GM12878 (cell line): Measurements from ENCODE around the gene SCTR. TPM values are rescaled to one million over a fixed set of nuclear protein-coding genes. Genes with fewer than 3 reads are reported as not detected.

Experiments used
- ATAC-seq: fragments of 200-7000 bp; cut with Tn5 transposase; 3 replicates; pipeline ENCODE4 v1.9.1; 2020; ENCODE audit warnings: mild to moderate bottlenecking, moderate library complexity
- BruUV-seq: library from RNA; stranded (reverse); fragments of 400-500 nt; replicated peaks from 2 replicates; lab custom pipeline; 2021; lab: Mats Ljungman, UMichigan
- CTCF ChIA-PET: fragments of 300-600 bp; sonication (Branson Sonifier 250); formaldehyde crosslinking; extraction: SDS; loops from one replicate; lab custom pipeline; 2021; ENCODE audit warnings: inconsistent platforms; lab: Yijun Ruan, JAX
- POLR2A ChIA-PET: fragments of 350-600 bp; formaldehyde crosslinking; extraction: SDS; loops from one replicate; lab custom pipeline; 2021; ENCODE audit warnings: inconsistent platforms; lab: Charles Lee
- RAD21 ChIA-PET: fragments of 300-600 bp; sonication (Branson Sonifier 250); formaldehyde crosslinking; loops from one replicate; lab custom pipeline; 2023; ENCODE audit warnings: antibody characterized with exemption; ENCODE audit not compliant: unreplicated experiment; lab: Charles Lee
- SMC1A ChIA-PET: fragments of 300-600 bp; sonication (Branson Sonifier 250); formaldehyde crosslinking; loops from one replicate; lab custom pipeline; 2023; ENCODE audit not compliant: unreplicated experiment, uncharacterized antibody; lab: Charles Lee
- DNase-seq: peaks from one replicate; pipeline ENCODE4 v3.0.0-alpha.2; 2011; ENCODE audit warnings: low read depth, low spot score
- FAIRE-seq: peaks from 3 replicates; lab custom pipeline; 2011; peaks lifted over from hg19 to GRCh38; lab: Jason Lieb, UNC
- H2AFZ ChIP-seq: 2 replicates; pipeline ENCODE4 v1.6.0; 2011; ENCODE audit warnings: low read depth, low read length, control low read depth; ENCODE audit not compliant: control insufficient read depth
- H3K27ac ChIP-seq: 2 replicates; pipeline ENCODE4 v1.5.1; 2011; ENCODE audit warnings: control low read depth; ENCODE audit not compliant: control insufficient read depth, insufficient read depth
- H3K27me3 ChIP-seq, 2 experiments: replicated peaks in 1 of 2; 2 replicates each; pipeline versions ENCODE4 v1.6.0 to v1.6.1; 2011; ENCODE audit warnings: low read length in 1 of 2; ENCODE audit not compliant: control insufficient read depth in 2 of 2, insufficient read depth in 2 of 2
- H3K36me3 ChIP-seq, 2 experiments: 2 replicates each; pipeline ENCODE4 v1.5.1; 2011; ENCODE audit warnings: low read length in 1 of 2; ENCODE audit not compliant: control insufficient read depth in 2 of 2, insufficient read depth in 2 of 2
- H3K4me1 ChIP-seq: 2 replicates; pipeline ENCODE4 v1.6.1; 2011; ENCODE audit warnings: mild to moderate bottlenecking, low read length, moderate library complexity, mixed read lengths; ENCODE audit not compliant: control insufficient read depth, insufficient read depth
- H3K4me2 ChIP-seq: 2 replicates; pipeline ENCODE4 v1.6.0; 2011; ENCODE audit warnings: control low read depth; ENCODE audit not compliant: control insufficient read depth, insufficient read depth
- H3K4me3 ChIP-seq: fragments of 200-600 bp; sonication (generic); 2 replicates; pipeline ENCODE4 v1.5.1; 2016
- H3K79me2 ChIP-seq: 2 replicates; pipeline ENCODE4 v1.6.0; 2011; ENCODE audit warnings: low read length; ENCODE audit not compliant: control insufficient read depth, insufficient read depth
- H3K9ac ChIP-seq: 2 replicates; pipeline ENCODE4 v1.8.0; 2011; ENCODE audit warnings: low read length, control low read depth, mixed read lengths; ENCODE audit not compliant: control insufficient read depth, insufficient read depth
- H3K9me3 ChIP-seq: replicated peaks from 3 replicates; pipeline ENCODE4 v1.5.1; 2011; ENCODE audit warnings: mild to moderate bottlenecking, low read length; ENCODE audit not compliant: control insufficient read depth, insufficient read depth
- H4K20me1 ChIP-seq: 2 replicates; pipeline ENCODE4 v1.6.0; 2011; ENCODE audit not compliant: control insufficient read depth, insufficient read depth
- CBX3 ChIP-seq: fragments of 200-600 bp; sonication (generic); IDR thresholded peaks from 2 replicates; pipeline ENCODE4 v1.6.1; 2016; ENCODE audit warnings: low read depth, borderline replicate concordance
- CTCF ChIP-seq, 3 experiments: IDR thresholded peaks in 2 of 3; conservative IDR thresholded peaks in 1 of 3; 2 replicates each; pipeline ENCODE4 v1.5.1; 2011; ENCODE audit warnings: low read depth in 3 of 3, low read length in 3 of 3, mild to moderate bottlenecking in 3 of 3, control low read depth in 2 of 3, moderate library complexity in 2 of 3, inconsistent platforms in 1 of 3, mixed read lengths in 1 of 3; ENCODE audit not compliant: control insufficient read depth in 2 of 3, insufficient read depth in 1 of 3; ENCODE audit errors: extremely low read depth in 1 of 3
- GABPA ChIP-seq: IDR thresholded peaks from 2 replicates; pipeline ENCODE4 v1.6.1; 2014; ENCODE audit warnings: antibody characterized with exemption, low read depth, mild to moderate bottlenecking, inconsistent platforms
- GATAD2B ChIP-seq: fragments of 450-650 bp; conservative IDR thresholded peaks from 2 replicates; pipeline ENCODE4 v1.6.1; 2017; ENCODE audit warnings: low read depth, mild to moderate bottlenecking, moderate library complexity
- MTA2 ChIP-seq: fragments of 450-650 bp; IDR thresholded peaks from 2 replicates; pipeline ENCODE4 v1.6.1; 2016; ENCODE audit warnings: low read depth, mild to moderate bottlenecking, moderate library complexity
- POLR2AphosphoS2 ChIP-seq: IDR thresholded peaks from 2 replicates; pipeline ENCODE4 v1.6.1; 2011; ENCODE audit warnings: low read depth, mild to moderate bottlenecking, low read length, improper control_type of control experiment, moderate library complexity
- SIX5 ChIP-seq: IDR thresholded peaks from 2 replicates; pipeline ENCODE4 v1.6.1; 2011; ENCODE audit warnings: mild to moderate bottlenecking, low read depth, low read length, moderate library complexity; ENCODE audit not compliant: severe bottlenecking
- SMC3 ChIP-seq: IDR thresholded peaks from 2 replicates; pipeline ENCODE4 v1.6.1; 2011; ENCODE audit warnings: low read length, improper control_type of control experiment, borderline replicate concordance
- WRNIP1 ChIP-seq: IDR thresholded peaks from 2 replicates; pipeline ENCODE4 v1.6.1; 2011; ENCODE audit warnings: low read depth, low read length, improper control_type of control experiment, borderline replicate concordance
- WGBS: methylation state at CpG from one replicate; pipeline ENCODE4 v1.1.6; 2016; ENCODE audit warnings: low lambda C conversion rate; ENCODE audit not compliant: insufficient replicate concordance, insufficient coverage; ENCODE audit errors: missing lambda C conversion rate; 5-methylcytosine and 5-hydroxymethylcytosine counted together
- in situ Hi-C: fragments of 300-500 bp; cut with MboI; formaldehyde crosslinking; loops from 9 replicates; pipeline ENCODE4 v1.14.3; 2018; ENCODE audit warnings: mixed read lengths
- intact Hi-C: fragments of 100-400 bp; cut with micrococcal nuclease; formaldehyde crosslinking; loops from one replicate; pipeline ENCODE4 v1.14.2; 2022; ENCODE audit not compliant: unreplicated experiment
- polyA plus RNA-seq, 11 experiments: library from polyadenylated mRNA; depleted of rRNA in 4 of 11; unstranded in 6 of 11; stranded (reverse) in 5 of 11; fragments of >200 nt; fragmentation: Nextera tagmentation in 4 of 11; fragmentation: Illumina TruSeq in 1 of 11; extraction: Ambion mirVana in 4 of 11; extraction: Trizol in 1 of 11; gene quantifications; 1 replicate in 1 of 11; 2 replicates in 10 of 11; pipeline versions ENCODE4 v1.2.1 to v1.2.3, GENCODE V29; 2011 to 2016; ENCODE audit warnings: inconsistent platforms in 2 of 11, missing spikeins in 2 of 11, low read depth in 1 of 11
- total RNA-seq, 4 experiments: library from RNA; depleted of rRNA in 3 of 4; stranded (reverse); fragments of >200 nt in 3 of 4; fragmentation: Illumina TruSeq in 1 of 4; extraction: Trizol in 1 of 4; gene quantifications; 2 replicates each; pipeline versions ENCODE4 v1.2.1 to v1.2.3, GENCODE V29; 2013 to 2021
- TF ChIP-seq, protein P1 (sequence below): fragments of 450-650 bp; IDR thresholded peaks from 2 replicates; pipeline ENCODE4 v1.6.1; 2016; ENCODE audit warnings: mild to moderate bottlenecking, moderate library complexity, borderline replicate concordance

SCTR gene
- total and polyA plus RNA-seq, 10 of the 15 experiments (the other 5 are each of a cell fraction or from before 2014, with no cell fraction given), result 0.26 TPM; not detected in 9

DNA sequence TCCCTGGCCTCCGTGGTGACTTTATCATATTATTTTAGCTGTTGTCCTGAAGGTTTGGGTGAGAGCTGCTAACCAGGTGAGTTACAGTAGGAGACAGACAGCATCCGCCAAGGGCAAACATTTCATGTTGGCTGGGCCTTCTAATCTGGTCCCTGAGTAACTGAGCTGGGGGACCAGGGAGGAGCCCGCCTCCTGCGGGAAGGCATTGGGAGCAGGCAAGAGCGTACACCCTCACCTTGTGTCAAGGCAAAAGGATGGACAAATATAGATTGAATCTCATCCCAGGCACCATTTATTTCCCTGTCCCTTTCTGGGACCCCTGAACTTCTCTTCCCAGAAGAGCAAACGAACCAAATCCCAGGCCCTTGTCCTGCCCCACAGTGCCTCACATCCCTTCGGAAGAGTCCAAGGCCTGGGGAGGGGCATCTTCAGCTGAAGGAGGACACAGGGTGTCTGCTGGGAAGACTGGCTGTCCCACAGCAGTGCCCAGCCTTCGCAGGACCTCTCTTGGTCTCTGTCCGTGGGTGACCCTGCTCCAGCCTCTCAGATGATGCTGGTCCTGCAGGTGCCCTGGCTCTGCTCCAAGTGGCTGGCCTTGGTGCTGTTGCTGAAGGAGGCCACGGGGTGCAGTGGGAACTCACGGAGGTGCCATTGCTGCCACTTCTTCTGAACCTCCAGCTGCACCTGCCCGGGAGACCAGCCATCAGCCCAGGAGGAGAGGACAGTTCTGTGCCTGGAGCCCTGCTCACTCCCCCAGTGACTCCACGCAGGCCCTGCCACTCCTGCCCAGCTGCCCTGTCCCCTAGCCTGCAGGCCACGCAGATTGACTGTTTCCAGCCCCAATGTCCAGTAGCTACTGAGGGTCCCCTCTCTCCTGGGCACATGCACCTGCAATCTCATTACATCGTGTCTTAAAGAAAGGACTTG lies 84.4 kb downstream of the SCTR start:
- Histone ChIP-seq H4K20me1 (no peaks in the 10 kb centered on the region), H3K4me2 (no peak overlapping the region), H3K4me1 (no peaks in the 10 kb centered on the region; the same call in 1 of the 2 replicates)
- POLR2A ChIA-PET, result no interaction called here
- SMC1A ChIA-PET, result interaction anchor here (0.6 to 1.7 kb wide), 4 partner anchors 12 to 267 kb away, joined by 3 to 5 read pairs (median 4); no protein-coding TSS in a partner anchor
- no peak for DNase-seq
- BruUV-seq, result no TSS peak
- TF ChIP-seq POLR2AphosphoS2 (no peak), SIX5 (no peak), GABPA (no peak), SMC3 (no peak), CBX3 (no peak), CTCF (IDR thresholded peaks at IDR 0.05 in 2 of 3, conservative IDR thresholded peaks at IDR 0.05 in 1 of 3; ENCODE audit: control insufficient read depth in 2 of 3, extremely low read depth in 1 of 3, insufficient read depth in 1 of 3, low read depth in 3 of 3, low read length in 3 of 3) (no peak), MTA2 (no peak), WRNIP1 (no peak), GATAD2B (no peak)
- TF ChIP-seq, protein P1, sequence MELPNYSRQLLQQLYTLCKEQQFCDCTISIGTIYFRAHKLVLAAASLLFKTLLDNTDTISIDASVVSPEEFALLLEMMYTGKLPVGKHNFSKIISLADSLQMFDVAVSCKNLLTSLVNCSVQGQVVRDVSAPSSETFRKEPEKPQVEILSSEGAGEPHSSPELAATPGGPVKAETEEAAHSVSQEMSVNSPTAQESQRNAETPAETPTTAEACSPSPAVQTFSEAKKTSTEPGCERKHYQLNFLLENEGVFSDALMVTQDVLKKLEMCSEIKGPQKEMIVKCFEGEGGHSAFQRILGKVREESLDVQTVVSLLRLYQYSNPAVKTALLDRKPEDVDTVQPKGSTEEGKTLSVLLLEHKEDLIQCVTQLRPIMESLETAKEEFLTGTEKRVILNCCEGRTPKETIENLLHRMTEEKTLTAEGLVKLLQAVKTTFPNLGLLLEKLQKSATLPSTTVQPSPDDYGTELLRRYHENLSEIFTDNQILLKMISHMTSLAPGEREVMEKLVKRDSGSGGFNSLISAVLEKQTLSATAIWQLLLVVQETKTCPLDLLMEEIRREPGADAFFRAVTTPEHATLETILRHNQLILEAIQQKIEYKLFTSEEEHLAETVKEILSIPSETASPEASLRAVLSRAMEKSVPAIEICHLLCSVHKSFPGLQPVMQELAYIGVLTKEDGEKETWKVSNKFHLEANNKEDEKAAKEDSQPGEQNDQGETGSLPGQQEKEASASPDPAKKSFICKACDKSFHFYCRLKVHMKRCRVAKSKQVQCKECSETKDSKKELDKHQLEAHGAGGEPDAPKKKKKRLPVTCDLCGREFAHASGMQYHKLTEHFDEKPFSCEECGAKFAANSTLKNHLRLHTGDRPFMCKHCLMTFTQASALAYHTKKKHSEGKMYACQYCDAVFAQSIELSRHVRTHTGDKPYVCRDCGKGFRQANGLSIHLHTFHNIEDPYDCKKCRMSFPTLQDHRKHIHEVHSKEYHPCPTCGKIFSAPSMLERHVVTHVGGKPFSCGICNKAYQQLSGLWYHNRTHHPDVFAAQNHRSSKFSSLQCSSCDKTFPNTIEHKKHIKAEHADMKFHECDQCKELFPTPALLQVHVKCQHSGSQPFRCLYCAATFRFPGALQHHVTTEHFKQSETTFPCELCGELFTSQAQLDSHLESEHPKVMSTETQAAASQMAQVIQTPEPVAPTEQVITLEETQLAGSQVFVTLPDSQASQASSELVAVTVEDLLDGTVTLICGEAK, result no peak
- TF ChIP-seq, all 136 proteins: peak for 0
- WGBS, result 29% methylated on average over 15 of the region's 15 CpGs
- ChIA-PET CTCF (interaction anchor here (1.2 kb wide), 2 partner anchors 30 to 37 kb away, joined by 3 to 6 read pairs; no protein-coding TSS in a partner anchor), RAD21 (interaction anchor here (1.1 kb wide), 1 partner anchor 29 kb away, joined by 3 read pairs; no protein-coding TSS in a partner anchor)
- H3K27me3 ChIP-seq, result no peaks in the 10 kb centered on the region
- intact Hi-C loops, result no loop called here
- no peak overlapping the region for H3K27ac ChIP-seq
- FAIRE-seq (no peak), ATAC-seq (no peak)
- no peaks in the 10 kb centered on the region for H3K79me2 ChIP-seq
- H2AFZ ChIP-seq, result no peak overlapping the region
- no peak overlapping the region for H3K4me3 ChIP-seq
- H3K9ac ChIP-seq, result no peak overlapping the region
- in situ Hi-C loops, result no loop called here
- no peaks in the 10 kb centered on the region for H3K9me3 ChIP-seq
- no peaks in the 10 kb centered on the region for H3K36me3 ChIP-seq
